ENCODE data around the gene NME4. TPM values are rescaled to one million over a fixed set of nuclear protein-coding genes. Genes with fewer than 3 reads are reported as not detected.

The NME4 gene
- total RNA-seq, 4 donors from 2014 or later: 26.7 to 99.6 (median 47.8) TPM

DNA sequence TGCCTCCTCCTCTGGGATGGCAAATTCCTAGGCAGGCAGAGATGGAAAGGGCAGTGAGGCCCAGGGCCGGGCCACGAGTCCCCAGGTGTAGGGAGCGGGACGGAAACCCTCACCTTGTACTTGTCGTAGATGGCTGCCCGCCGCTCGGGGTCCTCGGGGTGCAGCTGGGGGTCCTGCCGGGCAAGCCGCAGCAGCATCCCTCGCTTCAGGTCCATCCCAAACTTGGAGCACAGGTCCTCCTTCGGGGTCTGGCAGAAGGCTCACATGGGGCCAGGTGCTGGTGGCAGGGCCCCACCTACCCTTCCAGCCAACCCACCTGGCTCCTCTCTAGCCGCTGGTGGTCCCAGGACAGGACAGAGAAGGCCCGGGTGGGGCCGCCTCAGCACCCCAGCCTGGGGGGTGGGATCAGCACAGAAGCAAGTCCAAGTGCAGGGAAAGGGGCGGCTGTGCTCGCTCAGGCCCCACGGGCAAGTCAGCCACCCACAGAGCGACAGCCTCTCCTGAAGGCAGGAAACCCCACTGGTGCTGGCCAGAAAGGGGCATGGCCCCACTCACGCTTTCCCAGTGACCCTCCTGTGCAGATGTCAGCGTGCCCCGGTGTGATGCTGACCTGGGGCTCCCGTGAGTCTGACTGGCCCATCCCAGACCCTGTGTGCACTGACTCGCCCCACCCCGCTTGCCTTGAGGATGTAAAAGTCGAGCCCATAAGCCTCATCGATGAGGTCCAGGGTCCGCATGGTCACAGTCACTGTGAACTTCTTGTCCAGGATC lies 28.4 kb upstream of the NME4 start:
- Histone ChIP-seq H3K36me3 (peaks cover 4 to 60% (median 12%) of the 10 kb centered on the region in 3 donors), H3K4me1 (peaks cover 0 to 23% (median 12%) of the 10 kb centered on the region in 4 donors), H3K27me3 (peaks cover 0 to 13% of the 10 kb centered on the region in 2 donors), H3K4me3 (no peak overlapping the region), H3K9me3 (no peaks in the 10 kb centered on the region), H3K27ac (no peak overlapping the region)
- WGBS, 2 donors: 91 to 98% methylated on average over 17 to 26 of the region's 29 CpGs
- TF ChIP-seq CTCF (IDR thresholded peaks at IDR 0.05) (no peak), POLR2A (IDR thresholded peaks at IDR 0.05) (no peak), EP300 (IDR thresholded peaks at IDR 0.05) (no peak)
- no peak for DNase-seq (ENCODE audit: low spot score in 2 of 2)

- Histone ChIP-seq H3K4me3 (peak overlapping the region in 2 of 4 donors; percentile 33 to 40), H3K36me3 (peaks cover 4 to 68% (median 18%) of the 10 kb centered on the region in 3 donors), H3K27ac (no peak overlapping the region), H3K4me1 (peaks cover 0 to 23% (median 12%) of the 10 kb centered on the region in 4 donors), H3K27me3 (peaks cover 0 to 6% of the 10 kb centered on the region in 2 donors), H3K9me3 (no peaks in the 10 kb centered on the region)
- DNase-seq (ENCODE audit: low spot score in 2 of 2): no peak
- WGBS, 2 donors: 74 to 79% methylated on average over 17 to 19 of the region's 20 CpGs
- no peak for TF ChIP-seq CTCF (IDR thresholded peaks at IDR 0.05)
- TF ChIP-seq EP300 (IDR thresholded peaks at IDR 0.05): no peak
- no peak for TF ChIP-seq POLR2A (IDR thresholded peaks at IDR 0.05)
These were observed 27.6 kb upstream of the NME4 start for GRCh38 chr16:369275-369865.

- 20 to 29% methylated on average over 23 to 28 of the region's 44 CpGs for WGBS, 2 donors
- Histone ChIP-seq H3K9me3 (no peaks in the 10 kb centered on the region), H3K36me3 (peaks cover 4 to 74% (median 21%) of the 10 kb centered on the region in 3 donors), H3K4me3 (peak overlapping the region; percentile 33 to 64 (median 42)), H3K4me1 (peaks cover 0 to 23% (median 12%) of the 10 kb centered on the region in 4 donors), H3K27ac (peak overlapping the region in 3 of 4 donors; percentile 53 to 85 (median 62)), H3K27me3 (no peaks in the 10 kb centered on the region)
- DNase-seq (ENCODE audit: low spot score in 2 of 2): no peak
- TF ChIP-seq EP300 (IDR thresholded peaks at IDR 0.05) (no peak), POLR2A (IDR thresholded peaks at IDR 0.05) (no peak), CTCF (IDR thresholded peaks at IDR 0.05) (no peak)
These were observed 27.0 kb upstream of the NME4 start for GRCh38 chr16:369866-370436.

- H3K27me3 ChIP-seq: no peaks in the 10 kb centered on the region
- WGBS, 2 donors: 0 to 1% methylated on average over 15 to 23 of the region's 30 CpGs
- peak; percentile 92 to 93 for DNase-seq (ENCODE audit: low spot score in 2 of 2)
- H3K9me3 ChIP-seq: no peaks in the 10 kb centered on the region
- TF ChIP-seq POLR2A (IDR thresholded peaks at IDR 0.05): peak in 1 of 2 donors; percentile 58
- TF ChIP-seq EP300 (IDR thresholded peaks at IDR 0.05): peak; percentile 67 to 80
- TF ChIP-seq CTCF (IDR thresholded peaks at IDR 0.05): no peak
- H3K27ac ChIP-seq: peak within 1 kb of the TSS; percentile 53 to 85 (median 70)
- peaks cover 4 to 79% (median 21%) of the 10 kb centered on the region in 3 donors for H3K36me3 ChIP-seq
- H3K4me1 ChIP-seq: peaks cover 0 to 23% (median 12%) of the 10 kb centered on the region in 4 donors
- H3K4me3 ChIP-seq: peak within 1 kb of the TSS; percentile 33 to 64 (median 42)
These were observed 26.6 kb upstream of the NME4 start, which contains the start of gene MRPL28 for GRCh38 chr16:370443-370842. Gene MRPL28 (minus strand): TSS chr16:370538. CDS start chr16:370218, 320 bp downstream.

Data from tibial nerve (tissue), 4 donors.